ENCODE data around the gene SLC39A7. TPM values are rescaled to one million over a fixed set of nuclear protein-coding genes. Genes with fewer than 3 reads are reported as not detected.

The SLC39A7 gene
- total RNA-seq, 1 donor from 2014 or later = 31.7 TPM

GRCh38 chr6:33164176-33164575, 36.5 kb upstream of the SLC39A7 start:
- intact Hi-C loops (cut with micrococcal nuclease) = loop anchor here (5.0 kb wide), 2 partner anchors 47 to 133 kb away; partner anchors contain the start of gene RGL2
- Mint-ChIP-seq H3K4me1 (peaks cover 13% of the 10 kb centered on the region), H3K27ac (no peak overlapping the region), H3K9me3 (no peaks in the 10 kb centered on the region), H3K36me3 (ENCODE audit: low read depth) (no peaks in the 10 kb centered on the region), H3K27me3 (no peaks in the 10 kb centered on the region), H3K4me3 (no peak overlapping the region)
- POLR2A ChIA-PET = no interaction called here
- DNase-seq (no peak), ATAC-seq (ENCODE audit: low read depth) (no peak)
- CTCF ChIA-PET = interaction anchor here (0.8 to 1.7 kb wide), 2 partner anchors 84 to 180 kb away, joined by 3 to 7 read pairs; no protein-coding TSS in a partner anchor
- TF ChIP-seq CTCF (IDR thresholded peaks at IDR 0.05) = no peak

- Mint-ChIP-seq H3K36me3 (ENCODE audit: low read depth) (no peaks in the 10 kb centered on the region), H3K27me3 (no peaks in the 10 kb centered on the region), H3K9me3 (no peaks in the 10 kb centered on the region), H3K4me3 (no peak overlapping the region), H3K27ac (no peak overlapping the region), H3K4me1 (peaks cover 18% of the 10 kb centered on the region)
- DNase-seq = no peak
- CTCF ChIA-PET = interaction anchor here (1.7 kb wide), 1 partner anchor 83 kb away, joined by 7 read pairs; no protein-coding TSS in a partner anchor
- TF ChIP-seq CTCF (IDR thresholded peaks at IDR 0.05) = no peak
- ATAC-seq (ENCODE audit: low read depth) = no peak
- POLR2A ChIA-PET = no interaction called here
- intact Hi-C loops (cut with micrococcal nuclease) = loop anchor here (5.0 kb wide), 2 partner anchors 48 to 132 kb away; partner anchors contain the start of gene RGL2
Measured at GRCh38 chr6:33164665-33165373, 35.8 kb upstream of the SLC39A7 start.

- ATAC-seq (ENCODE audit: low read depth) (no peak), DNase-seq (no peak)
- no peak overlapping the region for H3K4me3 Mint-ChIP-seq
- no peaks in the 10 kb centered on the region for H3K36me3 Mint-ChIP-seq (ENCODE audit: low read depth)
- no peaks in the 10 kb centered on the region for H3K9me3 Mint-ChIP-seq
- peaks cover 26% of the 10 kb centered on the region for H3K4me1 Mint-ChIP-seq
- H3K27ac Mint-ChIP-seq = no peak overlapping the region
- no peaks in the 10 kb centered on the region for H3K27me3 Mint-ChIP-seq
- intact Hi-C loops (cut with micrococcal nuclease) = no loop called here
- CTCF ChIA-PET = no interaction called here
- POLR2A ChIA-PET = no interaction called here
- TF ChIP-seq CTCF (IDR thresholded peaks at IDR 0.05) = no peak
Measured at GRCh38 chr6:33165581-33166258, 34.9 kb upstream of the SLC39A7 start.

GRCh38 chr6:33166363-33166762, 34.3 kb upstream of the SLC39A7 start:
- peaks cover 21% of the 10 kb centered on the region for H3K4me1 Mint-ChIP-seq
- intact Hi-C loops (cut with micrococcal nuclease) = no loop called here
- no peak overlapping the region for H3K27ac Mint-ChIP-seq
- H3K4me3 Mint-ChIP-seq = no peak overlapping the region
- no peak for TF ChIP-seq CTCF (IDR thresholded peaks at IDR 0.05)
- ChIA-PET CTCF (no interaction called here), POLR2A (no interaction called here)
- H3K9me3 Mint-ChIP-seq = no peaks in the 10 kb centered on the region
- H3K27me3 Mint-ChIP-seq = no peaks in the 10 kb centered on the region
- no peak for ATAC-seq (ENCODE audit: low read depth)
- H3K36me3 Mint-ChIP-seq (ENCODE audit: low read depth) = no peaks in the 10 kb centered on the region
- no peak for DNase-seq

- ChIA-PET CTCF (no interaction called here), POLR2A (no interaction called here)
- Mint-ChIP-seq H3K4me1 (peaks cover 17% of the 10 kb centered on the region), H3K36me3 (ENCODE audit: low read depth) (no peaks in the 10 kb centered on the region), H3K27me3 (no peaks in the 10 kb centered on the region), H3K9me3 (no peaks in the 10 kb centered on the region), H3K4me3 (no peak overlapping the region), H3K27ac (no peak overlapping the region)
- DNase-seq (no peak), ATAC-seq (ENCODE audit: low read depth) (no peak)
- no peak for TF ChIP-seq CTCF (IDR thresholded peaks at IDR 0.05)
- intact Hi-C loops (cut with micrococcal nuclease) = no loop called here
Measured at GRCh38 chr6:33166811-33167210, 33.9 kb upstream of the SLC39A7 start.

All from activated B cell treated with CpG ODN at 0.5 μM for 24 hours (primary cell).